DND-41 (cell line): ENCODE measurements around the gene TBC1D7.

Source experiments
- CTCF ChIP-seq: IDR thresholded peaks from 2 replicates; pipeline ENCODE4 v1.5.1; 2012; ENCODE audit warnings: borderline replicate concordance, low read length, moderate library complexity, mild to moderate bottlenecking; ENCODE audit not compliant: poor library complexity, severe bottlenecking; ENCODE audit errors: extremely low read depth
- EZH2 ChIP-seq: IDR thresholded peaks from 3 replicates; pipeline ENCODE4 v1.6.1; 2012; ENCODE audit warnings: borderline replicate concordance, low read depth, mild to moderate bottlenecking, moderate library complexity, low read length, inconsistent platforms; ENCODE audit not compliant: severe bottlenecking

DNA sequence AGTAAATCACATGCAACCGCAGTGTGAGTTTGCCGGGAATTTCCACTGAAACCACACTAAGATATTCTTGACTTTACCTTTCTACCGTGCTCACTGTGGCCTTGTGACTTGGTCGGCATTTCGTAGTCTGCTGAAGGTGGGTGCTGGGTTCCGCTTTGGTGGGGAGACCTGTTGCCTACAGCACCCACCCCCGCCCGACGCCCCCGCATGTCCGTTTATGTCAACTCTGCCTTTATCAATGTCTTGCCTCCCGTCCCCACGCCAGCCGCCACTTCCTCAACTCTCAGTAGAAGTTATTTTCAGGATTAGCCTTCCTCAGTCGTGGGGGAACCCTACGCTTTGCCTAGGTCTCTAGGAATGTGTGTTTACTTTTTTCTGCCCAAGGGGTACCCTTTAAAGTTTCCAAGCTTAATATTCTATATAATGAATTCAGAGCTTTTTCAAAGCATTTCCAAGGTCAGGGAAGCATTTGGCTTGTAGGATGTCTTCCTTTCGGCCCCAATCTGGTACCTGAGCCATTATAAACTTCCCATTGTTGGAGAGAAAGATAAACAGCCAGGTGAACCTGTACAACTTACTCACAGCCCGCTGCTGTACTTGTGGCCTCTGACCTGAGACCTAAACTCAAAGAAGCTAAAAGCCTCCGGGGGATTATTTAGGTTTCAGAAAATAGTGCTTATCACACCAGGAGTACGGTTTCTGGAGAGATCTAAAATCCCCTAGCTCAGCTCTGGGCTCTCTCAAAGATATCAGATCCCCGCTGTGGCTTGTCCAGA, 54.2 kb downstream of the TBC1D7 start:
- TF ChIP-seq EZH2 (no peak), CTCF (no peak)
